Neuronal stem cell (in vitro differentiated cells): Measurements from ENCODE around the gene GDPD2. TPM values are rescaled to one million over a fixed set of nuclear protein-coding genes. Genes with fewer than 3 reads are reported as not detected.

Experiments
- small RNA-seq: library from polyadenylated mRNA; stranded (forward); fragments of <200 nt; extraction: miRNeasy Mini kit (QIAGEN cat#:217004); gene quantifications from one replicate; pipeline ENCODE3, GENCODE V24; 2013; ENCODE audit not compliant: insufficient read depth

Gene GDPD2

Small RNAs within 50 kb of the gene (small RNA-seq; reads per million reads assigned to genes)
- not detected for gene RNU4-81P
- gene RNY4P23, result 14.2 reads per million, percentile 70 among the genes with 10 or more reads in this experiment
